Effector memory CD4-positive, alpha-beta T cell (primary cell): ENCODE measurements around the gene QDPR.
"Not testable (repeated sequence)": the region's sequence is repeated elsewhere in the genome, so short reads cannot be mapped to it uniquely, and the experiment has no call there.

ENCODE experiments used
- DNase-seq, 3 donors: peaks; one replicate each; pipeline ENCODE4 v3.0.0-alpha.2; 2020
- H3K27ac ChIP-seq: 2 replicates; pipeline ENCODE4 v1.7.0; 2013; ENCODE audit warnings: mild to moderate bottlenecking, low read length, moderate library complexity; ENCODE audit not compliant: insufficient read depth, poor library complexity, severe bottlenecking
- H3K27me3 ChIP-seq: replicated peaks from 2 replicates; pipeline ENCODE4 v1.7.0; 2013; ENCODE audit warnings: mild to moderate bottlenecking, low read length; ENCODE audit not compliant: insufficient read depth, control insufficient read depth, poor library complexity, severe bottlenecking
- H3K36me3 ChIP-seq: 2 replicates; pipeline ENCODE4 v1.7.0; 2013; ENCODE audit warnings: mild to moderate bottlenecking, low read length, moderate library complexity; ENCODE audit not compliant: control insufficient read depth, insufficient read depth
- H3K4me1 ChIP-seq: 2 replicates; pipeline ENCODE4 v1.7.0; 2013; ENCODE audit warnings: low read length, mild to moderate bottlenecking; ENCODE audit not compliant: control insufficient read depth, insufficient read depth, poor library complexity, severe bottlenecking
- H3K4me3 ChIP-seq: 2 replicates; pipeline ENCODE4 v1.7.0; 2013; ENCODE audit warnings: low read length, low read depth, mild to moderate bottlenecking; ENCODE audit not compliant: insufficient read depth, poor library complexity, severe bottlenecking
- H3K9me3 ChIP-seq: 2 replicates; pipeline ENCODE4 v1.7.0; 2013; ENCODE audit warnings: mild to moderate bottlenecking, low read length, moderate library complexity; ENCODE audit not compliant: control insufficient read depth

The QDPR gene

DNA sequence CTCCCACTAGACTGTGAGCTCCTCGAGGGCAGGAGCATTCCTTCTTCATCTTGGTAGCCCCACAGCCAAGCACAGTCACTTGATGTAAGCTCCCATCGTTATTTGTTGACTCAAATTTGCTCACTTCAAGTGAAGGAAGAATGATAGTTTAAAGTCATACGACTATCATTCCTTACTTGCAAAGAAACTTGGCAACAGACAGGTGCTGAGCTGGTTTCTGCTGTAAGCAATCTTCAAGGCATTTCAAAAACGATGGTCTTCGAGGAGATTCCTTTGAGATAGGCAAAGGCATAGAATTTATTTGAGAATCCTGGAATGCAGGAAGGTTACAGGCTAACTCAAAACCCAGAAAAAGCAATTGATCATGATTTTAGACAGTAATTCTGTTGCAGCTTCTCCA is 64.8 kb downstream of the QDPR start:
- H3K4me3 ChIP-seq = no peak overlapping the region
- no peaks in the 10 kb centered on the region for H3K27me3 ChIP-seq
- no peak overlapping the region for H3K27ac ChIP-seq
- H3K9me3 ChIP-seq = no peaks in the 10 kb centered on the region
- H3K4me1 ChIP-seq = no peaks in the 10 kb centered on the region
- DNase-seq = no peak
- no peaks in the 10 kb centered on the region for H3K36me3 ChIP-seq

DNA sequence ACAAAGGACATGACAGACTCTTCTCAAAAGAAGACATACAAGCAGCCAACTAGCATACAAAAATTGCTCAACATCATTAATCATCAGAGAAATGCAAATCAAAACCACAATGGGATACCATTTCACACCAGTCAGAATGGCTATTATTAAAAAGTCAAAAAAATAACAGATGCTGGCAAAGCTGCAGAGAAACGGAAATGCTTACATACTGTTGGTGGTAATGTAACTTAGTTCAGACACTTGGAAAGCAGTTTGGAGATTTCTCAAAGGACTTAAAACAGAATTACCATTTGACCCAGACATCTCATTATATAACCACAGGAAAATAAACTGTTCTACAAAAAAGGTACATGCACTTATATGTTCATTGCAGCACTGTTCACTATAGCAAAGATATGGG is 69.4 kb downstream of the QDPR start:
- H3K4me3 ChIP-seq, H3K9me3 ChIP-seq, H3K27ac ChIP-seq, H3K27me3 ChIP-seq, DNase-seq, H3K36me3 ChIP-seq, H3K4me1 ChIP-seq: not testable (repeated sequence)

DNA sequence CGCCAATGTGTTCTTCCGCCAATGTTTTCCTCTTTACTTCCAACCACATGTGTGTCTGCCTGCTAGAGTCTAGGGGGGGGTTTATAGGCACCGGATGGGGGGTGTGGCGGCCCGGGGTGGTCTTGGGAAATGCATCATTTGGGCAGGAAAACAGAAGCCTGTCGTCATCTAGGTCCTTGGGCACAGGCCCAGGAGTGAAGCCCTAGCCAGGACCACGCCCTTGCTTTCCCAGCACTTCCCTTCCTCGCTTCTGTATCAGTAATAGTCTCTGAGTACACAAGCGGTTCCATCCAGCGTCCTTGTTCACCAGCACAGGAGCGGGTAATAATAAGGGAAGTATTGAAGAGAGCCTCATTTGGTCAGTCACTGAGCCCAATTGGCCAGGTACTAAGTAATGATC is 74.5 kb downstream of the QDPR start:
- Histone ChIP-seq H3K36me3 (no peaks in the 10 kb centered on the region), H3K9me3 (no peaks in the 10 kb centered on the region), H3K27ac (no peak overlapping the region), H3K4me1 (no peaks in the 10 kb centered on the region), H3K4me3 (no peak overlapping the region), H3K27me3 (no peaks in the 10 kb centered on the region)
- no peak for DNase-seq

DNA sequence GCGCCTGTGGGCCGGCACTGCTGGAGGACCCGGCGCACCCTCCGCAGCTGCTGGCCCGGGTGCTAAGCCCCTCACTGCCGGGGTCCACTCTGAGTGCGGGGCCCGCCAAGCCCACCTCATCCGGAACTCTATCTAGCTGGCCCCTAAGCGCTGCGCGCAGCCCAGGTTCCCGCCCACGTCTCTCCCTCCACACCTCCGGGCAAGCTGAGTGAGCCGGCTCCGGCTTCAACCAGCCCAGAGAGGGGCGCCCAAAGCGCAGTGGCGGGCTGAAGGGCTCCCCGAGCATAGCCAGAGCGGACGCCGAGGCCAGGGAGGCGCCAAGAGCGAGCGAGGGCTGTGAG is 75.2 kb downstream of the QDPR start:
- DNase-seq = no peak

More for the DNA sequence above, 75.2 kb downstream of the QDPR start:
- Histone ChIP-seq H3K27me3 (no peaks in the 10 kb centered on the region), H3K27ac (no peak overlapping the region), H3K9me3 (no peaks in the 10 kb centered on the region), H3K4me3 (no peak overlapping the region), H3K4me1 (no peaks in the 10 kb centered on the region), H3K36me3 (no peaks in the 10 kb centered on the region)
